ENCODE results near the gene ILDR2. TPM values are rescaled to one million over a fixed set of nuclear protein-coding genes. Genes with fewer than 3 reads are reported as not detected.
A peak's percentile ranks its signal among the peaks of the same experiment; 100 is the strongest.

Gene ILDR2
- total RNA-seq, 1 donor from 2014 or later = 3.6 TPM

DNA sequence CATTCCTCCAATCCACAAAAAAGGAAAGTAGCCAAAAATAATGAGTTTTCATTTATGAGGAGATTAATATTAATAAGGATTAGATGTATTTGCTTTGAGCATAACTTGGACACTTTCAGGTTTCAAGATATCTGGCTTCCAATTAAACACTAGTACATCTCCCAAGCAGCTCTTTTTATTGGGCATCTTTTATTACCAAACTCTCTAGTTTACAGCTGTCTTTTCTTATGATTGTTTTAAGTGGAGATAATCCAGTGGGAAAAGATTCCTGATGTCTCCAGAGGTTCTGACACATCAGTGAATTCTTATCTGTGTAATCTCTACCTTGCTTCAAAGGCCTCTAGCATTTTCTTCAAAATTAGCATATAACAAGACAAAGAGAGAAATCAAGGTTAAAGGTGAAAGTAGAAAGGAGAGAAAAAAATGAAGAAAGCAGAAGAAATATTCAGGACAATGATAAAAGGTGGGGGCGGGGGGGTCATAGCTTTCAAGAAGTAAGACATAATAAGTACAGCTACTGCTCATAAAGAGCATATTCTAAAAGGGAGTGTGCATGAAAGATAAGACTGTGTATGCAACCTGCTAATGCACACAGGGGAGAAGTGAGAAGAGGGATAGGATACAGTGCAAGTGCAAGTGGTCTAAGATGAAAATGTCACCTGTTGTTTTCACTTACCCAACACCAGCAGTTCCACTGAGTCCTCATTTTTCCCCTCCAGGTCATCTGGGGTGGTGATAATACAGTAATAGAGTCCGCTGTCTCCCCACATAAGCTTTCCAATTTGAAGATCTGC lies 19.1 kb downstream of the ILDR2 start:
- Histone ChIP-seq H3K36me3 (no peaks in the 10 kb centered on the region), H3K9me3 (replicated peaks) (no peaks in the 10 kb centered on the region), H3K27me3 (ENCODE audit: low read depth) (no peaks in the 10 kb centered on the region), H3K4me3 (no peak overlapping the region), H3K4me1 (peaks cover 12% of the 10 kb centered on the region), H3K27ac (replicated peaks) (no peak overlapping the region)
- TF ChIP-seq, protein P1, sequence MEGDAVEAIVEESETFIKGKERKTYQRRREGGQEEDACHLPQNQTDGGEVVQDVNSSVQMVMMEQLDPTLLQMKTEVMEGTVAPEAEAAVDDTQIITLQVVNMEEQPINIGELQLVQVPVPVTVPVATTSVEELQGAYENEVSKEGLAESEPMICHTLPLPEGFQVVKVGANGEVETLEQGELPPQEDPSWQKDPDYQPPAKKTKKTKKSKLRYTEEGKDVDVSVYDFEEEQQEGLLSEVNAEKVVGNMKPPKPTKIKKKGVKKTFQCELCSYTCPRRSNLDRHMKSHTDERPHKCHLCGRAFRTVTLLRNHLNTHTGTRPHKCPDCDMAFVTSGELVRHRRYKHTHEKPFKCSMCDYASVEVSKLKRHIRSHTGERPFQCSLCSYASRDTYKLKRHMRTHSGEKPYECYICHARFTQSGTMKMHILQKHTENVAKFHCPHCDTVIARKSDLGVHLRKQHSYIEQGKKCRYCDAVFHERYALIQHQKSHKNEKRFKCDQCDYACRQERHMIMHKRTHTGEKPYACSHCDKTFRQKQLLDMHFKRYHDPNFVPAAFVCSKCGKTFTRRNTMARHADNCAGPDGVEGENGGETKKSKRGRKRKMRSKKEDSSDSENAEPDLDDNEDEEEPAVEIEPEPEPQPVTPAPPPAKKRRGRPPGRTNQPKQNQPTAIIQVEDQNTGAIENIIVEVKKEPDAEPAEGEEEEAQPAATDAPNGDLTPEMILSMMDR (IDR thresholded peaks at IDR 0.05; ENCODE audit: borderline replicate concordance) = no peak
- no peak for DNase-seq
- intact Hi-C loops (cut with micrococcal nuclease) = no loop called here

DNA sequence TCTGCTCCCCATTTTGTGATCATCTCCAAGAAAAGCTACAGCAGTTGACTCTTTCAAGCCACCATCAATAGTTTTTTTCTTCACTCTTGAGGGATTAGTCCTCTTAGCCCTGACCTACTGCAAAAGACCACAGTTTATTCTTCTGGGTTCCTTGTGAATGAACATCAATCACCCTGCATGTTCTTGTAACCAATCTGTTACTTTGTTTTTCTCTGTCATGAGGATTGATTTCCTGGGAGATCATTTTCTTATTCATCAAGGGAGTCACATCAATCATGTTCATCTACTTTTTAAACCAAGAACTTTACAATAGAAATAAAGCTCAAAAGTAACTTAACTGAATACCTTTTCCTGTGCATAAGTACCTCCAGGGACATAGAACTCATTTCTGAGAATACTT lies 21.8 kb downstream of the ILDR2 start:
- TF ChIP-seq, protein P1 (IDR thresholded peaks at IDR 0.05; ENCODE audit: borderline replicate concordance) = no peak
- Histone ChIP-seq H3K4me1 (peaks cover 12% of the 10 kb centered on the region), H3K27ac (replicated peaks) (no peak overlapping the region), H3K27me3 (ENCODE audit: low read depth) (peaks cover 16% of the 10 kb centered on the region), H3K9me3 (replicated peaks) (no peaks in the 10 kb centered on the region), H3K36me3 (no peaks in the 10 kb centered on the region), H3K4me3 (no peak overlapping the region)
- DNase-seq = no peak
- intact Hi-C loops (cut with micrococcal nuclease) = no loop called here

DNA sequence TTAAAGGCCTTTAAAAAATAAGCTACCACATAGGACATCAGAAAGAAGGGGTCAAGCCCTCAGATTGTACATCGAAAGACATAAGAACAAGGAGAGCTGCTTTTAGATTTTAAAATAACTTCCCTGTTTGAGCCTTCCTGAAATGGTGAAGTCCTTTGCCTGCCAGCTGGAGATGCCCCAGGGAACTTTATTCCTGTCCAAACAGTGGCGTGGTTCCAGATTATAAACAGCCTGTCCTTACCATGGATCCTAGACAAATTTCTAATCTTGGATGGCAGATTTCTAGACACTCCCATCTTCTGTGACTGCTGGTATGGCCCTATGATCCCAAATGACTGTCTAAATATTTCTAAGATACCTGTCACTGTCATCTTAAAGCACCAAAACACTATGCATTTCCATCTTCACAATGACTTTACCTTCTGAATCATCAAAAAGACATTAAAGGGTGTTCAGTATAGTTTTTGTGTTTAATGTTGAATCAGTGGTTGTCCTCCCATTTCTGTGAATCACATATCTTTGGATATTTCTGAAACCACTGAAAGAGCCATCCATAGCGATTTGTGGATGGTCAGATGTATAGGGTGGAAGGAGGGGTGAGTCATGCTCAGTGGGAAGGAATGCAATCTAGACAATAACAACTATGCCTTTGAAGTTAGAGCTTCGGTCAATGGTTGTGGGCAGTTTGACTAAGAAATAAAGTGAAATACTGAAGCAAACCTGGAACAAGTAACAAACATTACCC lies 23.2 kb downstream of the ILDR2 start:
- intact Hi-C loops (cut with micrococcal nuclease) = no loop called here
- Histone ChIP-seq H3K9me3 (replicated peaks) (no peaks in the 10 kb centered on the region), H3K36me3 (no peaks in the 10 kb centered on the region), H3K27ac (replicated peaks) (peak overlapping the region; percentile 61), H3K4me1 (peaks cover 20% of the 10 kb centered on the region), H3K27me3 (ENCODE audit: low read depth) (peaks cover 29% of the 10 kb centered on the region), H3K4me3 (no peak overlapping the region)
- TF ChIP-seq, protein P1 (IDR thresholded peaks at IDR 0.05; ENCODE audit: borderline replicate concordance) = no peak
- DNase-seq = peak; percentile 29

DNA sequence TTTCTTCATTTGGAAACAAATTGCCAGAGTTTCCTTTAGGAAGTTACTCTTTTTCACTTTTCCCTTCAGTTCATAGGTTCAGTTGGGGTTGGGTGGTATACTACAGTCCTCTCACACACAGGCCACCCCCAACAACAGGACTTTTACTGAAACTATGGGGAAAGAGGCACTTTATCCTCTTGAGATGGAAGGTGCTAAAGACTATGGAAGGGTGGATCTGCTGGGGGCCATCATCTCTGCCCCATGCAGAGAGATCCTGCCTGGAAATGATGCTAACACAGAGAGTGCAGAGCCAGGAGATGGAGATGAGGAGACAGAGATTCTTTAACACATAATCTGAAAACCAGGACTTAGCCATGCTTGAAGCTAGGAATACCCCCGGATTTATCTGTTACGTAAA lies 24.3 kb downstream of the ILDR2 start:
- H3K27me3 ChIP-seq (ENCODE audit: low read depth) = peaks cover 33% of the 10 kb centered on the region
- H3K27ac ChIP-seq (replicated peaks) = no peak overlapping the region
- H3K4me3 ChIP-seq = no peak overlapping the region
- peaks cover 22% of the 10 kb centered on the region for H3K4me1 ChIP-seq
- intact Hi-C loops (cut with micrococcal nuclease) = no loop called here
- TF ChIP-seq, protein P1 (IDR thresholded peaks at IDR 0.05; ENCODE audit: borderline replicate concordance) = no peak
- no peak for DNase-seq
- H3K9me3 ChIP-seq (replicated peaks) = no peaks in the 10 kb centered on the region
- H3K36me3 ChIP-seq = no peaks in the 10 kb centered on the region

DNA sequence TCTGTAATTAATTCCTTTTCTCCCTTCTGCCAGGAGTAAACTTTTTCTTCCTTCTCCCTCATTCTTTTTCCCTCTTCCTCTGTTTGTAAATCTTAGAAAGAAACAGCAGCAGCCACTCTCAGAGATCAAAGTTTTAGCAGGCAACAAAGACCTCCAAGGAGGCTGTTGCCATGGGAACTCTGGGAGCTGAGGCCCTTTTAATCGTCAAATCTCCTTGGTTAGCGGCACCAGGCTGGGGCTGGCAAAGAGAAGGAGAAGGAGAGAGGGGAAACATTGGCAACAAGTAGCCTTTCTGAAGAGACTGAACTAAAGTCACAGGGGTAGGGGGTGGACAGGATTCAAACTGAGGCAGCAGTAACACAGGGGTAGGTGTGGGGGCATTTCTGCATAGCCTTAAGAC lies 25.2 kb downstream of the ILDR2 start:
- Histone ChIP-seq H3K4me1 (peaks cover 22% of the 10 kb centered on the region), H3K27ac (replicated peaks) (no peak overlapping the region), H3K4me3 (no peak overlapping the region), H3K27me3 (ENCODE audit: low read depth) (peaks cover 33% of the 10 kb centered on the region), H3K9me3 (replicated peaks) (no peaks in the 10 kb centered on the region), H3K36me3 (no peaks in the 10 kb centered on the region)
- intact Hi-C loops (cut with micrococcal nuclease) = no loop called here
- DNase-seq = no peak
- TF ChIP-seq, protein P1 (IDR thresholded peaks at IDR 0.05; ENCODE audit: borderline replicate concordance) = no peak
